GM18858 (cell line): ENCODE results near the gene SPESP1.

Experiments
- ATAC-seq: cut with Tn5 transposase; IDR thresholded peaks from one replicate; pipeline ENCODE4 v1.9.1; 2021; ENCODE audit not compliant: unreplicated experiment

Gene SPESP1

DNA sequence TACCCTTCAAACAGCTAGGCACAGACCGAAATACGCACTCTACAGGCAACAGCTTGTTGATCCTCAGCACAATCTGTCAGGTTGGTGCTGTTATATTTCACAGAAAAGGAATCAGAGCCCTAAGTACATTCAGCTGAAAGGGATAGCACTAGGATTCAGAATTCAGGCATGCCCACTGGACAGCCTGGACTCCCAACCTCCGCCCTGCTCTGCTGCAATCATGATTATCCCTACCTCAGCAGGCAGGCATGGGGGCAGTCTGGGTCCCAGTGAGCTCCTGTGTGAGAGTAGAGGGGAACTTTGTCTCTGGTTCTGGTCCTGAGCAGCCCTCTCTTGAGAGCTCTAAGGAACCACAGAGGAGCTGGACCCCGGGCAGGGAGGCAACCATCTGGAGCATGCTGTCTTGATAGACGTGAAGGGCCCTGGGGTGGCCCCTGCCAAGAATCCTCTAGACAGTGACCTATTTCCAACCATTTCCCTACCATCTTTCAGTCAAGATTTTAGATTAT lies 60.7 kb downstream of the SPESP1 start:
- ATAC-seq = no peak

DNA sequence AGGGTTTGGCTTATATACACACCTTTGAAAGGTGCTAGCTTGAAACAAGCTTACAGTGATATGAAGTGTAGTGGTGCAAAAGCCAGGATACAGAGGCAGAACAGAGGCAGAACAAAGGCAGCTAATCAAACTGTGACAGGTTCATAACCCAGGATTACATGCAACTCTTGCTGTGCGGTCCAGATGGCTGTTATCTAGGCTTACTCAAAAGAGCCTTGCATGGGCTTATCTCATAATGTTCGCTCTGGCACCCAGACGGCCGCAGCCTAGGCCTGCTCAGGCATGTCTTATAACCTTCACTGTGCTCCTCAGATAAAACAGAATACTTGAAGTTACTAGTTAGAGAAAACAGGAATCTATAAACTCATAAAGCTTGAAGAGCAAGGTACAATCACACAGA lies 61.4 kb downstream of the SPESP1 start:
- ATAC-seq = no peak

DNA sequence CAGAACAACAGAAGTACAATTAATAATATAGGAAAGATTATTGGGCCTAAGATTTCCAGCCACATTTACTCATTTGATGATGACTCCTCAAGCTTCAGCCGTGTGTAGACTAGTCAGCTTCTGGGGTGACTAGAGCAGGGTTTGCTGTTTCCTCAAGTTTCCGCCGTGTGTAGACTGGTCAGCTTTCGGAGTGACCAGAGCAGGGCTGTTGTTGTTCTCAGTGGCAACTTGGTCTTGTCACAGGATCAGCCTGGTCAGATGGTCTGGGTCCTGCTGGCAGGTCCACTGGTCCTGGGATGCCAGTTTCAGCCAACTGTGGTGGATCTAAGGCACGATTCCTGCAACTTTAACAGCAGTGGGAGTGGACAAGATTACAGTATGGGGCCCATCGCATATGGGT lies 62.4 kb downstream of the SPESP1 start:
- ATAC-seq = no peak

DNA sequence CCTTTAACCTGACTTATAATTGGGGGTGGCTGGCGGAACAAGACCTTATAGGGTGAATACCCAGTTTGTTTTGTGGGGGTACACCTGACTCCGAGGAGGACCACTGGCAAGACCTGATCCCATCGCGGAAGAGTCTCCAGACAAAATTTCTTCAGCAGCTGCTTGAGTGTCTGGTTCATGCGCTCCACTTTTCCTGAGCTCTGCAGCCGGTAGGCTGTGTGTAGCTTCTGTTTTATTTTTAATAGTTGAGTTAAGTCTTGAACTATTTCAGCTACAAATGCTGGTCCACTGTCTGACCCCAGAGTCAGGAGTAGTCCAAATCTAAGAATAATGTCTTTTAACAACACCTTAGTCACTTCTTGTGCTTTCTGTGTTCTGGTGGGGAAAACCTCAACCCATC lies 63.0 kb downstream of the SPESP1 start:
- no peak for ATAC-seq

DNA sequence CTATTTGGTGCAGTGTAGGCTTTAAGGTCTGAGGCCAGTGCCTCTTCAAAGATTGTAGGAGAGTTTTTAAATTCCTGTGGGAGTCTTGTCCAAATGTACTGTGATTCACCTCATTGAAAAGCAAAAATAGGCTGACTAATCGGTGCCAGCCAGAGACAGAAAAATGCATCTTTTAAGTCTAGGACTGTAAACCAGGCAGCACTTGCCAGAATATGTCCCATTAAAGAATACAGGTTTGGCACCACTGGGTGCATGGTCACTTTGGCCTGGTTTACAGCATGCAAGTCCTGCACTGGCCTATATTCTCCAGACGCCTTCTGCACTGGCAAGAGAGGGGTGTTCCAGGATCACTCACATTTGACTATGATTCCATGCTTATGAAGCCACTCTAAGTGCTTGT lies 63.8 kb downstream of the SPESP1 start:
- no peak for ATAC-seq

DNA sequence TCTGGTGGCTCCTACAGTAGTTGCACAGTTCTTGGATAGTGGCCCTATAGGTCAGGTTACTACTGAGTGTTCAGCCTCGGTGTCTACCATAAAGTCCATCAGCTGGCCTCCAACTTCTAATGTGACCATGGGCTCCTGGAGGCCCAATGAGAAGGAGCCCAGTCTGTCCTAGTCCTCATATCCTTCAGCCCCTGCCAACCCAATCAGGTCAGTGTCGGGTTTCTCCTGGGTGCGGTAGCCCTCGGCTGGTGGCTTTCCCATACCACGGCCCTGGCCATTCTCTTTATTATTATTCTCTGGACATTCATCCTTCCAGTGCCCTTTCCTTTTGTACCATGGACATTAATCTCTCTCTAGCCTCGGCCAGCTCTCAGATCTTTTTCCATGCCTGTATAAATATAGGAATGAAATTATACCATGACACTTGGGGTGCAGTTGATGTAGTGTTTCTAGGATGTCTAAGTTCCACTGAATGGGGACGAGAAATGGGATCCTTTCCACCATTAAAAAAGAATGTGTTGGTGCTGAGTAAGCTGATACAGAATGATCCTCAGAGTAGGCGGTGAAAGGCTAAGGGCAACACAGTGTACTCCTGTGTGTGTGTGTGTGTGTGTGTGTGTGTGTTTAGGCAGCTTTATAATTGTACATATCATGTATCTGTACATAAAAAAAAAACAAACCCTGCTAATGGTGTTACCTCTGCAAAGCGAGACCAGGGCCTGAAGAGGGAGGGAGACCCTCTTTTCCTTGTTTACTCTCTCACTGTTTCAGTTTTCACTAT lies 64.8 kb downstream of the SPESP1 start:
- no peak for ATAC-seq
